HL-60 (cell line): ENCODE results near the gene AFF3.

Source experiments
- DNase-seq, 2 experiments: peaks; one replicate each; pipeline ENCODE4 v3.0.0-alpha.2; 2010 to 2020; ENCODE audit warnings: low read depth in 1 of 2, low spot score in 1 of 2
- H3K27ac ChIP-seq: fragments of 250-450 bp; sonication (Bioruptor Pico); replicated peaks from 2 replicates; pipeline ENCODE4 v1.5.1; 2020; ENCODE audit warnings: mild to moderate bottlenecking, moderate library complexity
- H3K27me3 ChIP-seq: fragments of 250-450 bp; sonication (Bioruptor Pico); 2 replicates; pipeline ENCODE4 v1.5.1; 2021; ENCODE audit warnings: mild to moderate bottlenecking, moderate library complexity; ENCODE audit not compliant: insufficient read depth, poor library complexity, severe bottlenecking
- H3K4me3 ChIP-seq: replicated peaks from 2 replicates; pipeline ENCODE4 v1.5.1; 2011; ENCODE audit warnings: mild to moderate bottlenecking, control low read depth, low read length; ENCODE audit not compliant: insufficient read depth
- GABPA ChIP-seq: IDR thresholded peaks from 2 replicates; pipeline ENCODE4 v1.6.1; 2012; ENCODE audit warnings: low read depth
- POLR2AphosphoS5 ChIP-seq: IDR thresholded peaks from 2 replicates; pipeline ENCODE4 v1.6.1; 2012; ENCODE audit warnings: low read depth
- SPI1 ChIP-seq: IDR thresholded peaks from 2 replicates; pipeline ENCODE4 v1.6.1; 2012; ENCODE audit warnings: low read depth, mild to moderate bottlenecking, borderline replicate concordance
- TF ChIP-seq, protein P1 (sequence below): IDR thresholded peaks from 2 replicates; pipeline ENCODE4 v1.6.1; 2012; ENCODE audit warnings: low read depth; ENCODE audit not compliant: insufficient replicate concordance
- TF ChIP-seq, protein P2 (sequence below): IDR thresholded peaks from one replicate; pipeline ENCODE4 v1.5.1; 2011; ENCODE audit warnings: low read length, control low read depth, inconsistent platforms; ENCODE audit not compliant: insufficient read depth

Gene AFF3

DNA sequence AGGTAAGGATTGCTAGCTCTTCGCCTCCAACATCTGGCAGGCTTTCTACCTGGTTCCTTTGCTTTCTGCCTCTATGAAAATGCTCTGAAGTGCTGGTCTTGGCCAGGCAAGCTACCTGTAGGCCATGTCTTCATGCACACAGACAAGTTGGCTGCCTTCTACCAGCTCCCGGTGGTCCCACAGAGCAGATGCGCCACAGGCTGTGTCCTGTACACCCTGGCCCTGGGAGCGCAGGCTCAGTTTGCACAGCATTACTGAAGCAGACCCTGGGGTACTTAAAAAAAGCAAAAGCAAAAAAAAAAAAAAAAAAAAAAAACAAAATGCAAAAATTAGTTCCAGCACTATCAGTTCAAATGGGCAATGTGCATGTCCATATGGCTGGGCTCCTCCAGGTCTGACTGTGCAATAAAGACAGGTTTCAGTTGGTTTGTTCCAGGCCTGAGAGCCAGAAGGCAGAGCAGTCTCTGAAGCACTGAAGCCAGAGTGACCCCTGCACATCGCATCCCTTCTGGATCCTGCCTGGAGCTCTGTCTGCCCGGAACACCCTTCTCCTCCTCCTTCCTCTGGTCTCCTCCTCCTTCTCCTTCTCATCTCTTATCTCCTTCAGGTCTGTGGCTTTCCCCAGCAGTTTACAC is 364.6 kb downstream of the AFF3 start:
- TF ChIP-seq, protein P1, sequence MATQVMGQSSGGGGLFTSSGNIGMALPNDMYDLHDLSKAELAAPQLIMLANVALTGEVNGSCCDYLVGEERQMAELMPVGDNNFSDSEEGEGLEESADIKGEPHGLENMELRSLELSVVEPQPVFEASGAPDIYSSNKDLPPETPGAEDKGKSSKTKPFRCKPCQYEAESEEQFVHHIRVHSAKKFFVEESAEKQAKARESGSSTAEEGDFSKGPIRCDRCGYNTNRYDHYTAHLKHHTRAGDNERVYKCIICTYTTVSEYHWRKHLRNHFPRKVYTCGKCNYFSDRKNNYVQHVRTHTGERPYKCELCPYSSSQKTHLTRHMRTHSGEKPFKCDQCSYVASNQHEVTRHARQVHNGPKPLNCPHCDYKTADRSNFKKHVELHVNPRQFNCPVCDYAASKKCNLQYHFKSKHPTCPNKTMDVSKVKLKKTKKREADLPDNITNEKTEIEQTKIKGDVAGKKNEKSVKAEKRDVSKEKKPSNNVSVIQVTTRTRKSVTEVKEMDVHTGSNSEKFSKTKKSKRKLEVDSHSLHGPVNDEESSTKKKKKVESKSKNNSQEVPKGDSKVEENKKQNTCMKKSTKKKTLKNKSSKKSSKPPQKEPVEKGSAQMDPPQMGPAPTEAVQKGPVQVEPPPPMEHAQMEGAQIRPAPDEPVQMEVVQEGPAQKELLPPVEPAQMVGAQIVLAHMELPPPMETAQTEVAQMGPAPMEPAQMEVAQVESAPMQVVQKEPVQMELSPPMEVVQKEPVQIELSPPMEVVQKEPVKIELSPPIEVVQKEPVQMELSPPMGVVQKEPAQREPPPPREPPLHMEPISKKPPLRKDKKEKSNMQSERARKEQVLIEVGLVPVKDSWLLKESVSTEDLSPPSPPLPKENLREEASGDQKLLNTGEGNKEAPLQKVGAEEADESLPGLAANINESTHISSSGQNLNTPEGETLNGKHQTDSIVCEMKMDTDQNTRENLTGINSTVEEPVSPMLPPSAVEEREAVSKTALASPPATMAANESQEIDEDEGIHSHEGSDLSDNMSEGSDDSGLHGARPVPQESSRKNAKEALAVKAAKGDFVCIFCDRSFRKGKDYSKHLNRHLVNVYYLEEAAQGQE: no peak
- no peak for TF ChIP-seq GABPA
- TF ChIP-seq, protein P2, sequence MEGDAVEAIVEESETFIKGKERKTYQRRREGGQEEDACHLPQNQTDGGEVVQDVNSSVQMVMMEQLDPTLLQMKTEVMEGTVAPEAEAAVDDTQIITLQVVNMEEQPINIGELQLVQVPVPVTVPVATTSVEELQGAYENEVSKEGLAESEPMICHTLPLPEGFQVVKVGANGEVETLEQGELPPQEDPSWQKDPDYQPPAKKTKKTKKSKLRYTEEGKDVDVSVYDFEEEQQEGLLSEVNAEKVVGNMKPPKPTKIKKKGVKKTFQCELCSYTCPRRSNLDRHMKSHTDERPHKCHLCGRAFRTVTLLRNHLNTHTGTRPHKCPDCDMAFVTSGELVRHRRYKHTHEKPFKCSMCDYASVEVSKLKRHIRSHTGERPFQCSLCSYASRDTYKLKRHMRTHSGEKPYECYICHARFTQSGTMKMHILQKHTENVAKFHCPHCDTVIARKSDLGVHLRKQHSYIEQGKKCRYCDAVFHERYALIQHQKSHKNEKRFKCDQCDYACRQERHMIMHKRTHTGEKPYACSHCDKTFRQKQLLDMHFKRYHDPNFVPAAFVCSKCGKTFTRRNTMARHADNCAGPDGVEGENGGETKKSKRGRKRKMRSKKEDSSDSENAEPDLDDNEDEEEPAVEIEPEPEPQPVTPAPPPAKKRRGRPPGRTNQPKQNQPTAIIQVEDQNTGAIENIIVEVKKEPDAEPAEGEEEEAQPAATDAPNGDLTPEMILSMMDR: no peak
- TF ChIP-seq POLR2AphosphoS5: no peak
- TF ChIP-seq SPI1: no peak
- H3K4me3 ChIP-seq: no peak overlapping the region
- no peak overlapping the region for H3K27ac ChIP-seq
- no peak for DNase-seq
- H3K27me3 ChIP-seq: no peaks in the 10 kb centered on the region

GRCh38 chr2:99776906-99777646 is 365.3 kb downstream of the AFF3 start:
- Histone ChIP-seq H3K4me3 (no peak overlapping the region), H3K27ac (no peak overlapping the region), H3K27me3 (no peaks in the 10 kb centered on the region)
- TF ChIP-seq, protein P2: no peak
- TF ChIP-seq SPI1 (no peak), POLR2AphosphoS5 (no peak), GABPA (no peak)
- TF ChIP-seq, protein P1: no peak
- no peak for DNase-seq

GRCh38 chr2:99776206-99776905 is 366.0 kb downstream of the AFF3 start:
- no peak for DNase-seq
- Histone ChIP-seq H3K4me3 (no peak overlapping the region), H3K27me3 (no peaks in the 10 kb centered on the region), H3K27ac (no peak overlapping the region)
- TF ChIP-seq SPI1 (no peak), GABPA (no peak), POLR2AphosphoS5 (no peak)
- TF ChIP-seq, protein P1: no peak
- TF ChIP-seq, protein P2: no peak
